ENCODE results near the gene PCGF5.

PCGF5 gene

GRCh38 chr10:91198781-91199180 lies 21.7 kb upstream of the PCGF5 start:
- peaks cover 68% of the 10 kb centered on the region for H3K4me1 Mint-ChIP-seq (ENCODE audit: low read depth)
- H3K4me3 Mint-ChIP-seq = peak overlapping the region; percentile 46
- peaks cover 7% of the 10 kb centered on the region for H3K36me3 Mint-ChIP-seq (ENCODE audit: low read depth)
- no peaks in the 10 kb centered on the region for H3K27me3 Mint-ChIP-seq (ENCODE audit: low read depth)
- H3K9me3 Mint-ChIP-seq = no peaks in the 10 kb centered on the region
- peak overlapping the region; percentile 90 for H3K27ac Mint-ChIP-seq
- DNase-seq (ENCODE audit: low spot score) = no peak

- peak overlapping the region; percentile 82 for H3K27ac Mint-ChIP-seq
- H3K4me3 Mint-ChIP-seq = peak overlapping the region; percentile 47
- peaks cover 6% of the 10 kb centered on the region for H3K36me3 Mint-ChIP-seq (ENCODE audit: low read depth)
- no peaks in the 10 kb centered on the region for H3K27me3 Mint-ChIP-seq (ENCODE audit: low read depth)
- peaks cover 64% of the 10 kb centered on the region for H3K4me1 Mint-ChIP-seq (ENCODE audit: low read depth)
- H3K9me3 Mint-ChIP-seq = no peaks in the 10 kb centered on the region
- DNase-seq (ENCODE audit: low spot score) = no peak
Measured at GRCh38 chr10:91200314-91201212, 19.9 kb upstream of the PCGF5 start.

DNA sequence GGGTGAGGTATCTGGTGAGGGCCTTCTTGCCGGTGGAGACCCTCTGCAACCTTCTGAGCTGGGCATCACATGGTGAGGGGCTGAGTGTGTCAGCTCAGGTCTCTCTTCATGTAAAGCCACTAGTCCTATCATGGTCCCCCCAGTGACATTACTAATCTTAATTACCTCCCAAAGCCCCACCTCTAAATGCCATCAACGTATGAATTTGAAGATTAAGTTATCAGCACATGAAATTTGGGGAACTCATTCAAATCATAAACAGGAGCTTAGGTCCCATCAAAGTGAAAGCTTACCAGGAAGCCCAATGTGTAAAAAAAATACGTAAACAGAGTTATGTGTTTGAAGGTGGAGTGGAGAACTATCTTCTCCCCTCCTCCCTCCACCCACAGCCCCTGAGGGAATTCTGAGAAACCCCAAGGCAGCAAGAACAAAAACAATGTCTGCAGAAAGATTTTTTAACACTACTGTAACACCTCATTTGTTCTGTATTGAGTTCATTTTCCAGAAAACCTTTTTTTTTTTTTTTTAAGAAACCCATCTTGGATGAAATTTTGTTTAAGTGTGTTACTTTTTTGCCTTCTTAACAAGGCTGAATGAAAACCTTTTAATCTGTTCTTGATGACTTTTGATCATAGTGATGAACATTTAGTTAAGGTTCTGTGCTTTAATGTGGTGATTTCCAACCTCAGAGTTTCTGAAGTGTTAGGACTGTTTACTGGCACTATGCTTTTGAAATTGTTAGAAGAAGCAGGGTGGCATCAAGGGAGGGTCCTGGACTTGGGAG lies 19.1 kb upstream of the PCGF5 start:
- Mint-ChIP-seq H3K4me3 (peak overlapping the region; percentile 47), H3K27me3 (ENCODE audit: low read depth) (no peaks in the 10 kb centered on the region), H3K27ac (peak overlapping the region; percentile 82), H3K4me1 (ENCODE audit: low read depth) (peaks cover 69% of the 10 kb centered on the region), H3K9me3 (no peaks in the 10 kb centered on the region), H3K36me3 (ENCODE audit: low read depth) (peaks cover 6% of the 10 kb centered on the region)
- peak; percentile 58 for DNase-seq (ENCODE audit: low spot score)

GRCh38 chr10:91206427-91206826 lies 14.0 kb upstream of the PCGF5 start:
- Mint-ChIP-seq H3K27ac (peak overlapping the region; percentile 69), H3K4me1 (ENCODE audit: low read depth) (peaks cover 67% of the 10 kb centered on the region), H3K36me3 (ENCODE audit: low read depth) (no peaks in the 10 kb centered on the region), H3K4me3 (peak overlapping the region; percentile 49), H3K27me3 (ENCODE audit: low read depth) (no peaks in the 10 kb centered on the region), H3K9me3 (no peaks in the 10 kb centered on the region)
- no peak for DNase-seq (ENCODE audit: low spot score)

- peak overlapping the region; percentile 49 for H3K4me3 Mint-ChIP-seq
- DNase-seq (ENCODE audit: low spot score) = no peak
- H3K4me1 Mint-ChIP-seq (ENCODE audit: low read depth) = peaks cover 62% of the 10 kb centered on the region
- H3K9me3 Mint-ChIP-seq = no peaks in the 10 kb centered on the region
- H3K27me3 Mint-ChIP-seq (ENCODE audit: low read depth) = no peaks in the 10 kb centered on the region
- peak overlapping the region; percentile 69 for H3K27ac Mint-ChIP-seq
- H3K36me3 Mint-ChIP-seq (ENCODE audit: low read depth) = no peaks in the 10 kb centered on the region
Measured at GRCh38 chr10:91206837-91207474, 13.5 kb upstream of the PCGF5 start.

GRCh38 chr10:91208642-91209041 lies 11.8 kb upstream of the PCGF5 start:
- H3K4me1 Mint-ChIP-seq (ENCODE audit: low read depth) = peaks cover 51% of the 10 kb centered on the region

GRCh38 chr10:91210014-91210413 lies 10.4 kb upstream of the PCGF5 start:
- Mint-ChIP-seq H3K4me3 (no peak overlapping the region), H3K27me3 (ENCODE audit: low read depth) (no peaks in the 10 kb centered on the region), H3K9me3 (no peaks in the 10 kb centered on the region), H3K36me3 (ENCODE audit: low read depth) (no peaks in the 10 kb centered on the region), H3K27ac (no peak overlapping the region), H3K4me1 (ENCODE audit: low read depth) (peaks cover 49% of the 10 kb centered on the region)
- no peak for DNase-seq (ENCODE audit: low spot score)

More at GRCh38 chr10:91208642-91209041, 11.8 kb upstream of the PCGF5 start:
- Mint-ChIP-seq H3K27ac (no peak overlapping the region), H3K4me3 (no peak overlapping the region), H3K27me3 (ENCODE audit: low read depth) (no peaks in the 10 kb centered on the region), H3K36me3 (ENCODE audit: low read depth) (no peaks in the 10 kb centered on the region), H3K9me3 (no peaks in the 10 kb centered on the region)
- DNase-seq (ENCODE audit: low spot score) = no peak

DNA sequence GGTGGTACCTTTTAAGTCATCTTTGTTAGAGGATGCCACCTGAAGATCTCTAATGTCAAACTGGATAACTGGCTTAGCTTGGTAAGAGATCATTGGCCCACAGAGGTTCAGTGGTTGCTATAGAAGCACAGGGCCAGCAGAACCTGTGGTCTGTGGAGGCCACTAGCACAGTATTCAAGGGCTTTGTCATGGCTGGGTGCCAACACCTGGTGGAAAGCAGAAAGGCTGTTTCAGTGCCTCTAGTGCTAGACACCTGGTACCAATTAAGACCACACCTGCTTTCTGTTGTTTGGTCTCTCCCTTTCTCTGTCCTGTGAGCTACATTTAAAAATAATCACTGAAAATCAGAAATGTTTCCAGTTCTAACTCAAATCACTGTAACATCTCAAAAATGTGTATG lies 10.0 kb upstream of the PCGF5 start:
- DNase-seq (ENCODE audit: low spot score) = no peak
- Mint-ChIP-seq H3K27me3 (ENCODE audit: low read depth) (no peaks in the 10 kb centered on the region), H3K27ac (no peak overlapping the region), H3K36me3 (ENCODE audit: low read depth) (no peaks in the 10 kb centered on the region), H3K4me3 (no peak overlapping the region), H3K9me3 (no peaks in the 10 kb centered on the region), H3K4me1 (ENCODE audit: low read depth) (peaks cover 45% of the 10 kb centered on the region)

GRCh38 chr10:91211675-91212074 lies 8.8 kb upstream of the PCGF5 start:
- Mint-ChIP-seq H3K9me3 (no peaks in the 10 kb centered on the region), H3K27ac (no peak overlapping the region), H3K36me3 (ENCODE audit: low read depth) (no peaks in the 10 kb centered on the region), H3K27me3 (ENCODE audit: low read depth) (no peaks in the 10 kb centered on the region), H3K4me3 (no peak overlapping the region), H3K4me1 (ENCODE audit: low read depth) (peaks cover 36% of the 10 kb centered on the region)
- no peak for DNase-seq (ENCODE audit: low spot score)

- Mint-ChIP-seq H3K27ac (no peak overlapping the region), H3K9me3 (no peaks in the 10 kb centered on the region), H3K4me3 (no peak overlapping the region), H3K27me3 (ENCODE audit: low read depth) (no peaks in the 10 kb centered on the region), H3K4me1 (ENCODE audit: low read depth) (peaks cover 19% of the 10 kb centered on the region), H3K36me3 (ENCODE audit: low read depth) (no peaks in the 10 kb centered on the region)
- no peak for DNase-seq (ENCODE audit: low spot score)
Measured at GRCh38 chr10:91214911-91215310, 5.6 kb upstream of the PCGF5 start.

DNA sequence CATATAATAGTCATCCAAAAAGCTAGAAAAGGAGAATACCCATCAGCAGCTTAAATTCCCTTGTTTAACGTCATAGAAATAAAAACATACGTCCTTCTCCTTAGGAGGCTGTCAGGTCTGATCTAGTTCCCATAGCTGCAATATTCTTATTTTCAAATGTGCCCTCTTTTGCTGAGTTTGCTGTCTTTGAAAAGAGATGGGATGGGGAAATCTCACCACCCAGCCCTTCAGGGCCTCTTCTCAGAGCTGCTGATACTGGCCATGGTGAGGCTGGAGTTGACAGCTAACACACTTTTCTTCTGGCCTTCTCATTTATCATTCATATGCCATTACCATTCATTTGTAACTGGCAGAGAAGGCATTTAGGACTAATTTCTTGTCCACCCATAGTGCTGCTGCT lies 5.1 kb upstream of the PCGF5 start:
- Mint-ChIP-seq H3K4me1 (ENCODE audit: low read depth) (peaks cover 18% of the 10 kb centered on the region), H3K27ac (no peak overlapping the region), H3K36me3 (ENCODE audit: low read depth) (no peaks in the 10 kb centered on the region), H3K27me3 (ENCODE audit: low read depth) (no peaks in the 10 kb centered on the region), H3K9me3 (no peaks in the 10 kb centered on the region), H3K4me3 (no peak overlapping the region)
- no peak for DNase-seq (ENCODE audit: low spot score)

- Mint-ChIP-seq H3K4me1 (ENCODE audit: low read depth) (peaks cover 40% of the 10 kb centered on the region), H3K4me3 (peak overlapping the region; percentile 77), H3K27me3 (ENCODE audit: low read depth) (no peaks in the 10 kb centered on the region)
Measured at GRCh38 chr10:91219371-91220193, 881 bp upstream of the PCGF5 start.

GRCh38 chr10:91220954-91221675 lies 652 bp downstream of the PCGF5 start:
- Mint-ChIP-seq H3K27me3 (ENCODE audit: low read depth) (no peaks in the 10 kb centered on the region), H3K27ac (peak overlapping the region; percentile 89), H3K4me3 (peak overlapping the region; percentile 90), H3K4me1 (ENCODE audit: low read depth) (peaks cover 45% of the 10 kb centered on the region), H3K36me3 (ENCODE audit: low read depth) (peaks cover 22% of the 10 kb centered on the region), H3K9me3 (no peaks in the 10 kb centered on the region)
- DNase-seq (ENCODE audit: low spot score) = no peak

More at GRCh38 chr10:91219371-91220193, 881 bp upstream of the PCGF5 start:
- Mint-ChIP-seq H3K27ac (peak overlapping the region; percentile 66), H3K36me3 (ENCODE audit: low read depth) (peaks cover 22% of the 10 kb centered on the region), H3K9me3 (no peaks in the 10 kb centered on the region)
- DNase-seq (ENCODE audit: low spot score) = no peak

All from T-helper 2 cell treated with Interferon-gamma antibody and Interleukin-4, amounts not matched to agents 5 μg/mL and 100 μg/mL, for 36 hours (primary cell).